NCI-H1105 (cell line): Measurements from ENCODE around the gene FBXO46.
"Not testable (repeated sequence)": the region's sequence is repeated elsewhere in the genome, so short reads cannot be mapped to it uniquely, and the experiment has no call there.

Source experiments
- DNase-seq: peaks from one replicate; lab custom pipeline; 2025; lab: John Stamatoyannopoulos, UW

The FBXO46 gene

DNA sequence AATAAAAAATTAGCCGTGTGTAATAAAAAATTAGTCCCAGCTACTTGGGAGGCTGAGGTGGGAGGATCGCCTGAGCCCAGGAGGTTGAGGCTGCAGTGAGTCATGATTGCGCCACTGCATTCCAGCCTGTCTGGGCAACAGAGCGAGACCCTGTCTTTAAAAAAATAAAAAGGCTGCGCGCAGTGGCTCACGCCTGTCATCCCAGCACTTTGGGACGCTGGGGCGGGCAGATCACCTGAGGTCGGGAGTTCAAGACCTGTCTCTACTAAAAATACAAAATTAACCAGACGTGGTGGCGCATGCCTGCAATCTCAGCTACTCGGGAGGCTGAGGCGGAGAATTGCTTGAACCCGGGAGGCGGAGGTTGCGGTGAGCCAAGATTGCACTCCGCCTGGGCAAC, 2.0 kb downstream of the FBXO46 start:
- not testable (repeated sequence) for DNase-seq

- DNase-seq = not testable (repeated sequence)
These were observed 10.6 kb downstream of the FBXO46 start for GRCh38 chr19:45720065-45720464.

- DNase-seq = no peak
These were observed 12.6 kb downstream of the FBXO46 start for GRCh38 chr19:45717983-45718650.

DNA sequence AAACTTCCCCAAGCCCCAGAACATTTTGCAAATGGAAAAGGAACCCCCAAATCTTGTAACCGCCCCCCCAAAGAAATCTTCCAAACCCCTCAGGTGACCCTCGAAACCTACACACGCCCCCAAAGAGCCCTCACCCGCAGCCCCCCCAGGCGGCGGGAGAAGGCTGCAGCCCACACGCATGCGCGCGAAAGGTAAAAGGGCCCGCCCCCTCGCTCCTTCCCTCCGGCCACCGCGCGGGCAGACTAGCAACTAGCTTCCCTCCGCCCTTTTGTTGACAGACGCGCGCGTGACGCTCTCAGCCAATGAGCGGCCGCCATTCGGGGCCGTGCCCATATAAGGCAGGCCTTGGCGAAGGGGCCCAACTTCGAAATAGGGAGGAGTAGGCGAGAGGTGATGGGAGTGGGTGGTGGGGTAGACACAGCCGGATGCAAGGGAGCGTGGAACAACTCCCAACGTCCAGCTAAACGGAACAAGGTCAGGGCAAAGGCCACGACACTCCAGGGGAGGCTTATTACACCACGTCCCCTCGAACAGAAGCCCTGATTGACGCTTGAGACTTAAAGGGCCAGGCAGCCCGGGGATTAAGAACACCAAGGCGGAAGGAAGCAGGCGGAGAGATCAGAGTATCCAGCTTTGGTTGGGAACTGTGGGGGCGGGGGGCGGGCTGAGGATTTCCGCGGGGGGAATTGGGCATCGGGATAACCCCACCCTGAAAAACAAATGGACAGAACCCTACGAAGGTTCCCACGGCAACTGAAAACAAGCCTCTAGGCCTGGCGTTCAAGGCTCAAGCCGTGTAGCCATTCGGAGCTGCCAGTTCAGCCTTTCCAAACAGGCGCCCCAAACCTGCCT, 13.3 kb downstream of the FBXO46 start:
- DNase-seq = peak; percentile 100

- DNase-seq = peak; percentile 2
These were observed 14.2 kb downstream of the FBXO46 start for GRCh38 chr19:45716359-45717130.

DNA sequence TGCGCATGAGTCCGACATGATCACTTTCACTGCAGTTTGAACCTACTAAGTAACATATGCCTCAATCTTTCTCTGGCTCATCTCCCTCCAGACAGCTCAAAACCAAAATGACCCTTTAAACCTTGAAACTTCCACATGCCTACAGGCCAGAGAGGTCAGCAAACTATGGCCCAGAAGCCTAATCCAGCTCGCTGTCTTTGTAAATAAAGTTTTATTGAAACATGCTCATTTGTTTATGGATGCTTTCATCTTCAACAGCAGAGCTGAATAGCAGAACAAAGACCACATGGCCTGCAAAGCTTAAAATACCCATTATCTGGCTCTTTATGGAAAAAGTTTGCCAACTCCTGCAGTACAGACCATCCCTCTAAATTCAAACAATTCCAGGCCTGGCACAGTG, 15.6 kb downstream of the FBXO46 start:
- no peak for DNase-seq

- no peak for DNase-seq
These were observed 17.6 kb downstream of the FBXO46 start for GRCh38 chr19:45713141-45713540.

- DNase-seq = no peak
These were observed 18.0 kb downstream of the FBXO46 start for GRCh38 chr19:45712699-45713067.

DNA sequence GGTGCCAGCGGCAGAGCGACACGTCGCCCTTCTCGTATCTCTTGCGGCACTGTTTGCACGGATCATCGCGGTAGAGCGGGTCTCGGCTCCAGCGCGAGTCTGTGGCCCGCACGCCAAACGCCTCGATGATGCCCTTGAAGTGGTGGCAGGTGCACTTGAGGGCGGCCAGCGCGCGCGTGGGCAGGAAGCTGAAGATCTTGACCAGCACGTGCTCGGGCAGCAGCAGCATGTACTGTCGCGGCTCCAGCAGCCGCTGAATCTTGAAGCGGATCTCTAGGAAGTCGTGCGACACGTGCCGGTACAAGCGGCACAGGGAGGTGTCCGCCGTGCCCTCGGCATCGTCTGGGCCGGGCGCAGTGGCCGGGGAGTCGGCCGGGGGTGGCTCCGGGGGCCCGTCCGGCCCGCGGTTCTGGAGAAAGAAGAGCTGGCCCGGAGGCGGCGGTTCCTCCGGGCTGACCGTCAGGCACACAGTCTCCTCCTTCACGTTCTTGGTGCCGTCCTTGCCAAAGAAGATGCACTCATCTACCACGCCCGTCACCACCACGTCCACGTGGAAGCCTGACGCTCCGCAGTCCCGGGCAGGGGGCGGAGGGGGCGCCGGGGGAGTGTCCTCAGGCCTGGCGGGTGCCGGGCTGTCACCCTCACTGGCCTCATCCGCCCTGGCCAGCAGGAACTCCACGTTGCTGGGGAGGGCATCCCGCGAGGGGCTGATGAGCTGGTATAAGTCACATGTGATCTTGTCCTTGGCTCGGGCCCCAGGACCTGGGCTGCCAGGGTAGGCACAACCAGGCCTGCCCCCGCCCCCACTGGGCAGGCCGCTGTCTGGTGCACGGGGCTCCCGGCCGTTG, 18.6 kb downstream of the FBXO46 start:
- DNase-seq = no peak

DNA sequence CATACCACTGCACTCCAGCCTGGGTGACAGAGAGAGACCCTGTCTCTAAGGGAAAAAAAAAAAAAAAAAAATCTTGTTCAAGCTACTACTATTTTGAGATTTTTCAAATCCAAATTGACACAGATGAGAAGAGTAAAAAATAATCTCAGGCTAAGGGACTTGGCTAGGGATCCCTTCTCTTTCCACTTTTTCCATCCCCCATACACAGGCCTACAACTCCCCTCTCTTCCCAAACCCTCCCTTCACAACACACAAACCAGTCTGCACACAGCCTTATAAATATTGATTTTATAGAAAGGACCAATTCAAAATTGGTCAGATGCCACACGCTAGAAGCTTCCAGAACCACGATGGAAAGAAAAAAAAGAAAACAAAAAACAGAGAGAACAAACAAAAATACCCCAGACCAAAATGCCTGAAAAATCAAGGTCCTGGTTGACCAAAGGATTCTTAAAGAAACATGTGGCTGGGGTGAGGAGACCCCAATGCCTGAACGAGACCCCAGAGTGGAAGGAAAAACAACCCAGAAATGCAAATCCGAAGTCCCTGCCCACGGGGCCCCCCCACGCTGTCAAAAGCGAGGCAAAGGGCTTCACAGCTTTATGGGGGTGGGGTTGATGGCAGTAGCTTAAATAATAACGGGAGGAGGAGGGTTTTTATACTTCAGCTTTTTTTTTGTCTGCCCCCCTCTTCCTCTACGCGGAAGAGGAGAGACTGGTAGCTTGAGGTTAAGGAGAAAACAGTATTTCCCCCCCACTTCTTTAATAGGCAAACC, 20.2 kb downstream of the FBXO46 start:
- no peak for DNase-seq

GRCh38 chr19:45705710-45706415, 24.8 kb downstream of the FBXO46 start:
- no peak for DNase-seq

DNA sequence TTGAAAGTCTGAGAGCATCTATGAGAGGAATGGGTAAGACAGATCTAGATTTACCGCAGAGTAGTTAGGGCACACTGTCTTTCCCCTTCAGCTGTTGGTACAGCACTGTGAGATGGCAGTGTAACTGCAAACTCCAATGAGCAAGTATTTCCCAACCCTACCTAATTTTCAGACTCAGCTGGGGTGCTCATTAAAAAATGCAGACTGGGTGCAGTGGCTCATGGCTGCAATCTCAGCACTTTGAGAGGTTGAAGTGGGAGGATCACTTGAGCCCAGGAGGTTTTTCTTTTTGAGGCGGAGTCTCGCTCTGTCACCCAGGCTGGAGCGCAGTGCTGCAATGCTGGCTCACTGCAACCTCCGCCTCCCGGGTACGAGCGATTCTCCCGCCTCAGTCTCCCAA, 25.6 kb downstream of the FBXO46 start:
- no peak for DNase-seq

DNA sequence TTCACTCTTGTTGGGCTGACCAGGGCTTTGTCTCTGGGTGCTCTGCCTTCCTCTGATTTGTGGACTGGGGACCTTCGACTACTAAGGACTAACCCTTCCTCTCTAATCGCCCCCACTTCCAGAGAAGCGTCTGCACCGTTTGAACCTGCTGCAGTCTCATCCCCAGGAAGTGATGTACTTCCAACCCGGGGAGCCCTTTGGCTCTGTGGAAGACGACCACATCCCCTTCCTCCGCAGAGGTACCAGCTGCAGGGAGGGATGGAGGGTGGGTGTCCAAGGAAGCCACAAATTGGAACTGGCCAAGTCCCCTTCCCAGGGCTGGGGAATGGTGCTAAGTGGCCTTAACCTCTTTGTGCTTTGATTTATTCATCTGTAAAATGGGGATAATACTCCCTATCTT, 29.0 kb downstream of the FBXO46 start:
- no peak for DNase-seq

DNA sequence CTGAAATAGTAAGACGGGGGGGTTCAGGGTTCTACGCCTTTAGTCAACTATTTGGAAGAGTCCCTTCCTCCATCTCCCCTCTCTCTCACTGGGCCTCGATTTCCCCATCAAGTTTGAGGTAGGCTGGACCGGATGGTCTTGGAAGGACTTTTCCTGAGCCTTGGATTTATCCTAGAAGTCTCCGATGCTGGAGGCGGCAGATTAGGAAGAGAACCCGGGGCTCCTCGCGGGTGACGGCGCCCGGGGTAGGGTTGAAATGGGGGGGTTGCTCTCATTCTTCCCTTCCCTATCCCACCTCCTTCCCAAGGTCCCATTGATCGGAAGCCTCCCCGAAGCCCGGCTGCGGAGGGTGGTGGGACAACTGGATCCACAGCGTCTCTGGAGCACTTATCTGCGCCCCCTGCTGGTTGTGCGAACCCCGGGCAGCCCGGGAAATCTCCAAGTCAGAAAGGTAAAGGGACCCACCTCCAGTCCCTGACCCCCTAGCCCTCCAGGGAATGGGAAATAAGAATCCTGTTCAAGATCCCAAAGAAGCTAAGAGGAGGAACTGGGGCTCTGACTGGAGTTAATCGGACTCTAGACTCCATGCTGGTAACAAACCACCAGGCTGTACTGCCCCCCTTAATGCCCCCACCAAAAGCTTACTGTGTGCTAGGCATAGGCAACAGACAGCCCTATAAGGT, 37.4 kb downstream of the FBXO46 start:
- peak; percentile 48 for DNase-seq

GRCh38 chr19:45692187-45693105, 38.2 kb downstream of the FBXO46 start, which contains the start of gene QPCTL:
TSS of gene QPCTL (plus strand) at chr19:45692666. CDS start at chr19:45692704, 38 bp downstream.
- DNase-seq = peak; percentile 100

- DNase-seq = peak; percentile 94
These were observed 39.0 kb downstream of the FBXO46 start, which contains the start of gene SNRPD2 for GRCh38 chr19:45691516-45692186. TSS of gene SNRPD2 (minus strand) at chr19:45691953. CDS start at chr19:45691888, 65 bp downstream.

DNA sequence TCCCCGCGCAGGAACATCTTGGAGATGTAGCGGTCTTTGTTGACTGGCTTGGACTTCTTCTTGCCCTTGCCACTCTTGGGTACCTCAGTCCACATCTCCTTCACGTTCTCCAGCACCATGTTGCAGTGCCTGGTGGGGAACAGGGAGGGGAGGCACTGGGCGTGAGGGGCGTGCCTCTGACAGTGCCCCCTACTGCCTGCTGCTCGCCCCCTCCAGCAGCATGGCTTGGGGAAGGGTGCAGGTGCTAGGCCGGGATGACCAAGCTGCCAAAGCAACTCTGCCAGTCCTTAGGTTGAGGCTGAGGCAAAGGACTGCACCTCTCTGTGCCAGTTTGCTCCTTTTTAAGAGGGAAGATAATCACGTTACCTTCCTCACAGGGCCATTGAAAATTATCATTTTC, 43.1 kb downstream of the FBXO46 start:
- no peak for DNase-seq

DNA sequence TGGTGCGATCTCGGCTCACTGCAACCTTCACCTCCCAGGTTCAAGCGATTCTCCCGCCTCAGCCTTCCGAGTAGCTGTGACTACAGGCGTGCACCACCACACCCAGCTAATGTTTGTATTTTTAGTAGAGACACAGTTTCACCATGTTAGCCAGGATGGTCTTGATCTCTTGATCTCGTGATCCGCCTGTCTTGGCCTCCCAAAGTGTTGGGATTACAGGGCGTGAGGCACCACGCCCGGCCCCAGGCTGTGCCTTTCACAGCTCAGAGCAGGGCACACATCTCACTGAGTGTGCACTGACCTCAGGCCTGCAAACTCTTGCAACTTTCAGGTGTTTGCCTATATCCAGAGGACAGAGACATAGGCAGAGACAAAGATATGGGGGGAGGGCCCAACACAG, 45.7 kb downstream of the FBXO46 start:
- DNase-seq = not testable (repeated sequence)
